ENCODE results near the gene TMPRSS6. TPM values are rescaled to one million over a fixed set of nuclear protein-coding genes. Genes with fewer than 3 reads are reported as not detected.

The TMPRSS6 gene
- total and polyA plus RNA-seq, 2 donors (not counting 1 experiment from before 2014, with no cell fraction given) = 0.03 TPM; not detected in 1

- Histone ChIP-seq H3K27me3 (replicated peaks in 1 of 4; ENCODE audit: control extremely low read depth in 1 of 4, control insufficient read depth in 3 of 4, insufficient read depth in 4 of 4, low read length in 3 of 4) (no peaks in the 10 kb centered on the region), H3K4me1 (ENCODE audit: control insufficient read depth in 2 of 2, insufficient read depth in 2 of 2, low read length in 2 of 2) (peaks cover 14 to 24% of the 10 kb centered on the region in 2 donors), H3K36me3 (replicated peaks in 1 of 2; ENCODE audit: control extremely low read depth in 1 of 2, control insufficient read depth in 1 of 2, extremely low read depth in 1 of 2, insufficient read depth in 2 of 2, low read length in 1 of 2) (no peaks in the 10 kb centered on the region), H2AFZ (ENCODE audit: insufficient read depth, low read depth, low read length, poor library complexity, severe bottlenecking) (no peak overlapping the region), H3K4me3 (ENCODE audit: control extremely low read depth in 1 of 5, extremely low read depth in 1 of 5, insufficient read depth in 1 of 5, low read depth in 2 of 5, low read length in 4 of 5) (no peak overlapping the region), H3K9me3 (ENCODE audit: control extremely low read depth in 1 of 3, control insufficient read depth in 2 of 3, insufficient read depth in 1 of 3, low read length in 2 of 3) (peaks cover 0 to 3% (median 0%) of the 10 kb centered on the region in 3 donors), H3K9ac (ENCODE audit: low read length) (no peak overlapping the region), H4K20me1 (ENCODE audit: control insufficient read depth, insufficient read depth, low read length, poor library complexity, severe bottlenecking) (no peaks in the 10 kb centered on the region), H3K4me2 (replicated peaks; ENCODE audit: low read depth, low read length, poor library complexity, severe bottlenecking) (no peak overlapping the region), H3K27ac (ENCODE audit: low read length in 2 of 2) (no peak overlapping the region), H3K79me2 (ENCODE audit: control insufficient read depth, insufficient read depth, low read length) (no peaks in the 10 kb centered on the region)
- ATAC-seq (ENCODE audit: low read depth) = no peak
- no peaks in the 10 kb centered on the region for H3K27me3 Mint-ChIP-seq
- ChIA-PET POLR2A (interaction anchor here (0.7 kb wide), 1 partner anchor 114 kb away, joined by 4 read pairs; no protein-coding TSS in a partner anchor), CTCF (interaction anchor here (0.6 kb wide), 2 partner anchors 40 to 590 kb away, joined by 3 to 5 read pairs; no protein-coding TSS in a partner anchor)
- peaks cover 26% of the 10 kb centered on the region for H3K4me1 Mint-ChIP-seq
- no peak overlapping the region for H3K27ac Mint-ChIP-seq
- H3K9me3 Mint-ChIP-seq (ENCODE audit: insufficient read depth) = no peaks in the 10 kb centered on the region
- intact Hi-C loops (cut with micrococcal nuclease) = no loop called here
- H3K4me3 Mint-ChIP-seq = no peak overlapping the region
- TF ChIP-seq CTCF (IDR thresholded peaks at IDR 0.05) (no peak), EZH2 (IDR thresholded peaks at IDR 0.05; ENCODE audit: borderline replicate concordance, insufficient read depth, low read depth, low read length, poor library complexity, severe bottlenecking) (no peak)
- no CpG with 5 or more reads among the region's 5 CpGs for WGBS (ENCODE audit: insufficient coverage)
- DNase-seq = no peak
Observed at GRCh38 chr22:37118083-37118482, 8.6 kb upstream of the TMPRSS6 start.

GRCh38 chr22:37117092-37117491, 7.6 kb upstream of the TMPRSS6 start:
- no peaks in the 10 kb centered on the region for H3K27me3 Mint-ChIP-seq
- H3K27me3 ChIP-seq (replicated peaks in 1 of 4; ENCODE audit: control extremely low read depth in 1 of 4, control insufficient read depth in 3 of 4, insufficient read depth in 4 of 4, low read length in 3 of 4) = no peaks in the 10 kb centered on the region
- no peak overlapping the region for H3K9ac ChIP-seq (ENCODE audit: low read length)
- no peak overlapping the region for H3K27ac Mint-ChIP-seq
- ATAC-seq (ENCODE audit: low read depth) = no peak
- DNase-seq = no peak
- WGBS (ENCODE audit: insufficient coverage) = 53% methylated on average over 3 of the region's 4 CpGs
- peaks cover 6 to 15% of the 10 kb centered on the region in 2 donors for H3K4me1 ChIP-seq (ENCODE audit: control insufficient read depth in 2 of 2, insufficient read depth in 2 of 2, low read length in 2 of 2)
- H3K4me2 ChIP-seq (replicated peaks; ENCODE audit: low read depth, low read length, poor library complexity, severe bottlenecking) = no peak overlapping the region
- peaks cover 0 to 3% (median 0%) of the 10 kb centered on the region in 3 donors for H3K9me3 ChIP-seq (ENCODE audit: control extremely low read depth in 1 of 3, control insufficient read depth in 2 of 3, insufficient read depth in 1 of 3, low read length in 2 of 3)
- ChIA-PET POLR2A (no interaction called here), CTCF (no interaction called here)
- H3K9me3 Mint-ChIP-seq (ENCODE audit: insufficient read depth) = no peaks in the 10 kb centered on the region
- TF ChIP-seq CTCF (IDR thresholded peaks at IDR 0.05) (no peak), EZH2 (IDR thresholded peaks at IDR 0.05; ENCODE audit: borderline replicate concordance, insufficient read depth, low read depth, low read length, poor library complexity, severe bottlenecking) (no peak)
- intact Hi-C loops (cut with micrococcal nuclease) = no loop called here
- H3K79me2 ChIP-seq (ENCODE audit: control insufficient read depth, insufficient read depth, low read length) = no peaks in the 10 kb centered on the region
- H2AFZ ChIP-seq (ENCODE audit: insufficient read depth, low read depth, low read length, poor library complexity, severe bottlenecking) = no peak overlapping the region
- no peak overlapping the region for H3K4me3 Mint-ChIP-seq
- no peak overlapping the region for H3K4me3 ChIP-seq (ENCODE audit: control extremely low read depth in 1 of 5, extremely low read depth in 1 of 5, insufficient read depth in 1 of 5, low read depth in 2 of 5, low read length in 4 of 5)
- H3K36me3 ChIP-seq (replicated peaks in 1 of 2; ENCODE audit: control extremely low read depth in 1 of 2, control insufficient read depth in 1 of 2, extremely low read depth in 1 of 2, insufficient read depth in 2 of 2, low read length in 1 of 2) = no peaks in the 10 kb centered on the region
- peaks cover 17% of the 10 kb centered on the region for H3K4me1 Mint-ChIP-seq
- no peaks in the 10 kb centered on the region for H4K20me1 ChIP-seq (ENCODE audit: control insufficient read depth, insufficient read depth, low read length, poor library complexity, severe bottlenecking)
- no peak overlapping the region for H3K27ac ChIP-seq (ENCODE audit: low read length in 2 of 2)
